Testis (tissue), 2 donors: ENCODE measurements around the gene LAG3.

ENCODE experiments used
- POLR2A ChIP-seq: fragments of 450-650 bp; IDR thresholded peaks from one replicate; pipeline ENCODE4 v1.6.1; 2017; ENCODE audit warnings: antibody characterized with exemption, mild to moderate bottlenecking, moderate library complexity
- TF ChIP-seq, protein P1 (sequence below), 3 experiments: fragments of 450-650 bp in 2 of 3; fragments of 200-600 bp in 1 of 3; sonication (generic) in 1 of 3; IDR thresholded peaks; one replicate each; pipeline ENCODE4 v1.5.1; 2016 to 2019; ENCODE audit warnings: antibody characterized with exemption in 3 of 3, mild to moderate bottlenecking in 2 of 3, moderate library complexity in 1 of 3

DNA sequence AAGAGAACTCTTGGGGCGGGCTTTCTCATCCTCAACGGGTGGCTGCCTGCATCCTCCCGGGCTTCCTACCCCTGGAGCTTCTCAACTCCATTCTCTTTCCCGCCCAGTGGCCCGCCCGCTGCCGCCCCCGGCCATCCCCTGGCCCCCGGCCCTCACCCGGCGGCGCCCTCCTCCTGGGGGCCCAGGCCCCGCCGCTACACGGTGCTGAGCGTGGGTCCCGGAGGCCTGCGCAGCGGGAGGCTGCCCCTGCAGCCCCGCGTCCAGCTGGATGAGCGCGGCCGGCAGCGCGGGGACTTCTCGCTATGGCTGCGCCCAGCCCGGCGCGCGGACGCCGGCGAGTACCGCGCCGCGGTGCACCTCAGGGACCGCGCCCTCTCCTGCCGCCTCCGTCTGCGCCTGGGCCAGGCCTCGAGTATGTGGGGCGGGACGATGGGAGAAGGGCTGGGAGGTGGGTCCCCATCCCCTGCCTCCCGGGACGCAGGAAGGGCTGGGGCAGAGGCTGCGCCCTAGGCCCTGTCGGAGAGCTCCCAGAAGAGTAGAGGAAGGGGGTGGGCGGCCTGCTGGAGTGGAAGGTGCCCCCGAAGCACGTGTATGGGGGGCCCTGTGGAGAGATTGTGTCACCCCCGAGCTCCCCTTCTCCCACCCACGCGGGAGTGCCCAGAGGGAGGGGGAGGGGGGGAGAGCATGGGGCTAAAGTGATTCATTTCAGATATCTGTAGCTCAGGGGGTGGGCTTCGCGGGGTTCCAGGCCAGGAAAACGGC lies 1.5 kb downstream of the LAG3 start:
- TF ChIP-seq, protein P1, sequence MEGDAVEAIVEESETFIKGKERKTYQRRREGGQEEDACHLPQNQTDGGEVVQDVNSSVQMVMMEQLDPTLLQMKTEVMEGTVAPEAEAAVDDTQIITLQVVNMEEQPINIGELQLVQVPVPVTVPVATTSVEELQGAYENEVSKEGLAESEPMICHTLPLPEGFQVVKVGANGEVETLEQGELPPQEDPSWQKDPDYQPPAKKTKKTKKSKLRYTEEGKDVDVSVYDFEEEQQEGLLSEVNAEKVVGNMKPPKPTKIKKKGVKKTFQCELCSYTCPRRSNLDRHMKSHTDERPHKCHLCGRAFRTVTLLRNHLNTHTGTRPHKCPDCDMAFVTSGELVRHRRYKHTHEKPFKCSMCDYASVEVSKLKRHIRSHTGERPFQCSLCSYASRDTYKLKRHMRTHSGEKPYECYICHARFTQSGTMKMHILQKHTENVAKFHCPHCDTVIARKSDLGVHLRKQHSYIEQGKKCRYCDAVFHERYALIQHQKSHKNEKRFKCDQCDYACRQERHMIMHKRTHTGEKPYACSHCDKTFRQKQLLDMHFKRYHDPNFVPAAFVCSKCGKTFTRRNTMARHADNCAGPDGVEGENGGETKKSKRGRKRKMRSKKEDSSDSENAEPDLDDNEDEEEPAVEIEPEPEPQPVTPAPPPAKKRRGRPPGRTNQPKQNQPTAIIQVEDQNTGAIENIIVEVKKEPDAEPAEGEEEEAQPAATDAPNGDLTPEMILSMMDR (IDR thresholded peaks at IDR 0.05), result no peak
- TF ChIP-seq POLR2A, result no peak
